NK-92 (cell line): ENCODE measurements around the gene GPS2.

Experiments used
- DNase-seq: peaks from one replicate; lab custom pipeline; 2025; ENCODE audit not compliant: unreplicated experiment; lab: John Stamatoyannopoulos, UW

The GPS2 gene

GRCh38 chr17:7293816-7294613 is 21.1 kb downstream of the GPS2 start:
- DNase-seq: no peak

GRCh38 chr17:7293159-7293558 is 22.0 kb downstream of the GPS2 start:
- no peak for DNase-seq

- no peak for DNase-seq
These were observed 22.4 kb downstream of the GPS2 start for GRCh38 chr17:7292729-7293128.

- DNase-seq: no peak
These were observed 23.0 kb downstream of the GPS2 start for GRCh38 chr17:7292194-7292593.

- no peak for DNase-seq
These were observed 24.5 kb downstream of the GPS2 start for GRCh38 chr17:7290685-7291084.

- DNase-seq: no peak
These were observed 25.0 kb downstream of the GPS2 start for GRCh38 chr17:7290166-7290565.

- DNase-seq: no peak
These were observed 25.7 kb downstream of the GPS2 start for GRCh38 chr17:7289256-7290032.

GRCh38 chr17:7285679-7286078 is 29.5 kb downstream of the GPS2 start:
- no peak for DNase-seq

- no peak for DNase-seq
These were observed 30.2 kb downstream of the GPS2 start for GRCh38 chr17:7284911-7285310.

- DNase-seq: no peak
These were observed 31.5 kb downstream of the GPS2 start for GRCh38 chr17:7283471-7284216.

GRCh38 chr17:7282752-7283321 is 32.3 kb downstream of the GPS2 start:
- DNase-seq: no peak

GRCh38 chr17:7281953-7282751 is 33.0 kb downstream of the GPS2 start:
- no peak for DNase-seq

GRCh38 chr17:7281074-7281952 is 33.8 kb downstream of the GPS2 start, which contains the start of gene SLC2A4:
SLC2A4 (plus strand) TSS chr17:7281718; CDS start chr17:7281935, 217 bp downstream.
- DNase-seq: no peak

- no peak for DNase-seq
These were observed 34.6 kb downstream of the GPS2 start for GRCh38 chr17:7280519-7281073.

- no peak for DNase-seq
These were observed 35.7 kb downstream of the GPS2 start for GRCh38 chr17:7279448-7279847.

GRCh38 chr17:7266784-7267183 is 48.4 kb downstream of the GPS2 start:
- no peak for DNase-seq

- no peak for DNase-seq
These were observed 51.4 kb downstream of the GPS2 start for GRCh38 chr17:7263801-7264078.

GRCh38 chr17:7262935-7263800 is 52.0 kb downstream of the GPS2 start:
- DNase-seq: no peak
